Suprapubic skin (tissue), 4 donors: ENCODE measurements around the gene SLC41A1. TPM values are rescaled to one million over a fixed set of nuclear protein-coding genes. Genes with fewer than 3 reads are reported as not detected.

Experiments
- DNase-seq, 2 donors: peaks; one replicate each; pipeline ENCODE4 v3.0.0-alpha.2; 2019; ENCODE audit warnings: low spot score in 2 of 2
- H3K27ac ChIP-seq: fragments of 200-600 bp; sonication (generic); one replicate; pipeline ENCODE4 v1.5.1; 2019
- H3K27me3 ChIP-seq: fragments of 200-600 bp; sonication (generic); one replicate; pipeline ENCODE4 v1.5.1; 2019
- H3K36me3 ChIP-seq: fragments of 200-600 bp; sonication (generic); one replicate; pipeline ENCODE4 v1.5.1; 2019
- H3K4me1 ChIP-seq: fragments of 200-600 bp; sonication (generic); one replicate; pipeline ENCODE4 v1.5.1; 2019
- H3K4me3 ChIP-seq: fragments of 200-600 bp; sonication (generic); one replicate; pipeline ENCODE4 v1.5.1; 2019; ENCODE audit warnings: mild to moderate bottlenecking
- H3K9me3 ChIP-seq: fragments of 200-600 bp; sonication (generic); one replicate; pipeline ENCODE4 v1.5.1; 2019
- EP300 ChIP-seq: sonication (generic); formaldehyde crosslinking; IDR thresholded peaks from one replicate; pipeline ENCODE4 v1.6.1; 2017; ENCODE audit warnings: antibody characterized with exemption
- POLR2A ChIP-seq, 2 donors: fragments of 450-650 bp; IDR thresholded peaks; one replicate each; pipeline ENCODE4 v1.6.1; 2017; ENCODE audit warnings: antibody characterized with exemption in 2 of 2, mild to moderate bottlenecking in 2 of 2, moderate library complexity in 2 of 2
- POLR2AphosphoS5 ChIP-seq, 3 donors: sonication (generic); formaldehyde crosslinking; IDR thresholded peaks; one replicate each; pipeline ENCODE4 v1.6.1; 2017; ENCODE audit warnings: antibody characterized with exemption in 3 of 3
- WGBS: methylation state at CpG from one replicate; pipeline ENCODE4 v1.1.5; 2018; 5-methylcytosine and 5-hydroxymethylcytosine counted together
- total RNA-seq, 4 donors: library from RNA; depleted of rRNA; stranded (reverse); fragments of >200 nt; gene quantifications; one replicate each; pipeline ENCODE4 v1.1.0, GENCODE V29; 2016
- TF ChIP-seq, protein P1 (sequence below), 2 donors: fragments of 200-600 bp in 1 of 2; fragments of 450-650 bp in 1 of 2; sonication (generic) in 1 of 2; IDR thresholded peaks; one replicate each; pipeline ENCODE4 v1.5.1; 2016 to 2019; ENCODE audit warnings: antibody characterized with exemption in 2 of 2, mild to moderate bottlenecking in 1 of 2, moderate library complexity in 1 of 2

Gene SLC41A1
- total RNA-seq, 4 donors from 2014 or later, result 14.6 to 20.8 (median 16.7) TPM

DNA sequence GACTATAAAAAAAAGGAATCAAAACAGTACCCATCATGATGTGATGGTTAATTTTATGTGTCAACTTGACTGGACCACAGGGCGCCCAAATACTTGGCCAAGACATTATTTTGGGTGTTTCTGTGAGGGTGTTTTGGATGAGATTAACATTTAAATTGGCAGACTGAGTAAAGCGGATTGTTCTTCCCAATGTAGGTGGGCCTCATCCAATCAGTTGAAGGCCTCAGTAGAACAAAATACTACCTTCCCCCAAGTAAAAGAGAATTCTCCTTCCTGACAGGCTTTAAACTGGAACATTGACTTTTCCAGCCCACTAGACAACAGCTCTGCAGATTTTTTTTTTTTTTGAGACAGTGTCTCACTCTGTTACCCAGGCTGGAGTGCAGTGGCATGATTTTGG lies 48.4 kb downstream of the SLC41A1 start:
- 92% methylated on average over 2 of the region's 2 CpGs for WGBS
- Histone ChIP-seq H3K4me1 (no peaks in the 10 kb centered on the region), H3K4me3 (no peak overlapping the region), H3K36me3 (no peaks in the 10 kb centered on the region), H3K27ac (no peak overlapping the region), H3K27me3 (no peaks in the 10 kb centered on the region), H3K9me3 (no peaks in the 10 kb centered on the region)
- TF ChIP-seq EP300, result no peak
- TF ChIP-seq, protein P1, sequence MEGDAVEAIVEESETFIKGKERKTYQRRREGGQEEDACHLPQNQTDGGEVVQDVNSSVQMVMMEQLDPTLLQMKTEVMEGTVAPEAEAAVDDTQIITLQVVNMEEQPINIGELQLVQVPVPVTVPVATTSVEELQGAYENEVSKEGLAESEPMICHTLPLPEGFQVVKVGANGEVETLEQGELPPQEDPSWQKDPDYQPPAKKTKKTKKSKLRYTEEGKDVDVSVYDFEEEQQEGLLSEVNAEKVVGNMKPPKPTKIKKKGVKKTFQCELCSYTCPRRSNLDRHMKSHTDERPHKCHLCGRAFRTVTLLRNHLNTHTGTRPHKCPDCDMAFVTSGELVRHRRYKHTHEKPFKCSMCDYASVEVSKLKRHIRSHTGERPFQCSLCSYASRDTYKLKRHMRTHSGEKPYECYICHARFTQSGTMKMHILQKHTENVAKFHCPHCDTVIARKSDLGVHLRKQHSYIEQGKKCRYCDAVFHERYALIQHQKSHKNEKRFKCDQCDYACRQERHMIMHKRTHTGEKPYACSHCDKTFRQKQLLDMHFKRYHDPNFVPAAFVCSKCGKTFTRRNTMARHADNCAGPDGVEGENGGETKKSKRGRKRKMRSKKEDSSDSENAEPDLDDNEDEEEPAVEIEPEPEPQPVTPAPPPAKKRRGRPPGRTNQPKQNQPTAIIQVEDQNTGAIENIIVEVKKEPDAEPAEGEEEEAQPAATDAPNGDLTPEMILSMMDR (IDR thresholded peaks at IDR 0.05), result no peak
- TF ChIP-seq POLR2AphosphoS5 (IDR thresholded peaks at IDR 0.05), result no peak
- no peak for TF ChIP-seq POLR2A (IDR thresholded peaks at IDR 0.05)
- DNase-seq, result no peak

DNA sequence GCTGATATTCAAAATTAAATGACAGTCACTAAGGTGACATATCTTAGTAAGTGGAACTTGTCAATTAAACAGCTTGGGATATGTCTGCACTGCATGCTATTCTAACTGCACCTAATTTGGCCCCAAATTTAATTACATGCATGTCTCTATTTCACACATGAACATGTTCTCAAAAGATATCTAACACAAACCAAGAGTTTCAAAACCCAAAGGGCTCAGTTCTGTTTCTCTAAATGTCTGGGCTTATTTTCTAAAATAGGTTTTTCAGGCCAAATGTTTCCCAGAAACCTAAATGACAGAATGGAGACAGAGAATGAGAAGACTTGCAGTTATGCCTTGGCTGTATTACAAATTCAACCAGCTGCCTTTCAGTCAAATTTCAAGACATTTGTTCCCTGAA lies 49.0 kb downstream of the SLC41A1 start:
- H3K4me1 ChIP-seq, result no peaks in the 10 kb centered on the region
- no peaks in the 10 kb centered on the region for H3K27me3 ChIP-seq
- DNase-seq, result no peak
- H3K27ac ChIP-seq, result no peak overlapping the region
- no peaks in the 10 kb centered on the region for H3K9me3 ChIP-seq
- no peak overlapping the region for H3K4me3 ChIP-seq
- TF ChIP-seq POLR2AphosphoS5 (IDR thresholded peaks at IDR 0.05) (no peak), POLR2A (IDR thresholded peaks at IDR 0.05) (no peak), EP300 (no peak)
- TF ChIP-seq, protein P1 (IDR thresholded peaks at IDR 0.05), result no peak
- H3K36me3 ChIP-seq, result no peaks in the 10 kb centered on the region

DNA sequence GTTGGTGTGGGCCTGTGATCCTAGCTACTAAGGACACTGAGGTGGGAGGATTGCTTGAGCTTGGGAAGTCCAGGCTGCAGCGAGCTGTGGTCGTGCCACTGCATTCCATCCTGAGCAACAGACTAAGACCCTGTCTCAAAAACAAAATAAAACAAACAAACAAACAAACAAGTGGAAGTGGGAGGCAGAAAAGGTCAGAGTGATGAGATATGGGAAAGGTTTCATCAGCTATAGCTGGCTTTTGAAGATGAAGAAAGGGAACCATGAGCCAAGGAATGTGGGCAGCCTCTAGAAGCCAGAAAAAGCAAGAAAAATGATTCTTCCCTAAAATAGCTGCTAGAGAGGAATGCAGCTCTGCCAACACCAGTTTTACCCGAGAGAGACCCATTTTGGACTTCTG lies 52.4 kb downstream of the SLC41A1 start:
- Histone ChIP-seq H3K4me1 (no peaks in the 10 kb centered on the region), H3K27me3 (no peaks in the 10 kb centered on the region), H3K9me3 (no peaks in the 10 kb centered on the region), H3K27ac (no peak overlapping the region), H3K4me3 (no peak overlapping the region), H3K36me3 (no peaks in the 10 kb centered on the region)
- 90% methylated on average over 3 of the region's 3 CpGs for WGBS
- no peak for DNase-seq
- TF ChIP-seq POLR2AphosphoS5 (IDR thresholded peaks at IDR 0.05) (no peak), POLR2A (IDR thresholded peaks at IDR 0.05) (no peak), EP300 (no peak)
- TF ChIP-seq, protein P1 (IDR thresholded peaks at IDR 0.05), result no peak

DNA sequence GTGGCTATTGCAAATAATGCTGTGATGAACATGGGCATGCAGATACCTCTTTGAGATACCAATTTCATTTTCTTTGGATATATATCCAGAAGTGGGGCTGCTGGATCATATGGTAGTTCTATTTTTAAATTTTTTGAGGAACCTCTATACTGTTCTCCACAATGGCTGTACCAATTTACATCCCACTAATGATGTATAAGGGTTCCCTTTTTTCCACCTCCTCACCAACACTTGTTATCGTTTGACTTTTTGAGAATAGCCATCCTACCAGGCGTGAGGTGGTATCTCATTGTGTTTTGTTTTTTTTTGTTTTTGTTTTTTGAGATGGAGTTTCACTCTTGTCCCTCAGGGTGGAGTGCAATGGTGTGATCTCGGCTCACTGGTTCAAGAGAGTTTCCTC lies 56.4 kb downstream of the SLC41A1 start:
- H3K4me3 ChIP-seq, result no peak overlapping the region
- no peaks in the 10 kb centered on the region for H3K4me1 ChIP-seq
- no peaks in the 10 kb centered on the region for H3K27me3 ChIP-seq
- WGBS, result 95% methylated on average over 3 of the region's 3 CpGs
- H3K27ac ChIP-seq, result no peak overlapping the region
- no peaks in the 10 kb centered on the region for H3K36me3 ChIP-seq
- H3K9me3 ChIP-seq, result no peaks in the 10 kb centered on the region
- TF ChIP-seq EP300 (no peak), POLR2A (IDR thresholded peaks at IDR 0.05) (no peak), POLR2AphosphoS5 (IDR thresholded peaks at IDR 0.05) (no peak)
- TF ChIP-seq, protein P1 (IDR thresholded peaks at IDR 0.05), result no peak
- DNase-seq, result no peak

DNA sequence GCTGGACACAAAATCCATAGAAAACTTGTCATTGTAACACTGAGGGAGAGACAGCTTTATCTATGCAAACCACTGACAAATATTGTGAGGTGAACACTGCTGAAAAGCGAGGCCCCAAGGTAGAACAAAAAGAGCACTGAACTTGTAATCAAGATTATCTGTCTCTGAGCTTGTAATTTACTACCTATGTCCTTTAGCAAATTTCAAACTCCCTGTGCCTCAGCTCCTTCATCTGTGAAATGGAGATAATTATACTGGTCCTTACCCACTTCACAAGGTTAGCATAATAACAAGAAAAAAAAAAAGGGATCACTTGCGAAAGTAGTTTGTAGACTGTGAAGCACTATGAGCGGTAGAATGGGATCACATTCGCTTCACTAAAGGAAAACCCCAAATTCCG lies 58.1 kb downstream of the SLC41A1 start:
- WGBS, result 83% methylated on average over 5 of the region's 5 CpGs
- DNase-seq, result no peak
- H3K4me1 ChIP-seq, result no peaks in the 10 kb centered on the region
- no peaks in the 10 kb centered on the region for H3K27me3 ChIP-seq
- no peak overlapping the region for H3K4me3 ChIP-seq
- H3K36me3 ChIP-seq, result no peaks in the 10 kb centered on the region
- H3K9me3 ChIP-seq, result no peaks in the 10 kb centered on the region
- no peak overlapping the region for H3K27ac ChIP-seq
- TF ChIP-seq POLR2AphosphoS5 (IDR thresholded peaks at IDR 0.05) (no peak), EP300 (no peak), POLR2A (IDR thresholded peaks at IDR 0.05) (no peak)
- TF ChIP-seq, protein P1 (IDR thresholded peaks at IDR 0.05), result no peak
